Tibial nerve (tissue), 4 donors: ENCODE measurements around the gene SPSB4.

Experiments used
- CTCF ChIP-seq, 5 experiments: fragments of 200-600 bp in 3 of 5; fragments of 450-650 bp in 2 of 5; sonication (generic) in 3 of 5; IDR thresholded peaks; one replicate each; pipeline ENCODE4 v1.5.1; 2016 to 2019; ENCODE audit warnings: antibody characterized with exemption in 5 of 5, mild to moderate bottlenecking in 3 of 5, moderate library complexity in 2 of 5
- EP300 ChIP-seq, 2 donors: sonication (generic); formaldehyde crosslinking; IDR thresholded peaks; one replicate each; pipeline ENCODE4 v1.6.1; 2017; ENCODE audit warnings: antibody characterized with exemption in 2 of 2, mild to moderate bottlenecking in 1 of 2

- TF ChIP-seq CTCF (IDR thresholded peaks at IDR 0.05), result no peak
- no peak for TF ChIP-seq EP300 (IDR thresholded peaks at IDR 0.05)
Measured at GRCh38 chr3:141108039-141108438, 56.9 kb downstream of the SPSB4 start.
